ENCODE measurements around the gene HTR1D. TPM values are rescaled to one million over a fixed set of nuclear protein-coding genes. Genes with fewer than 3 reads are reported as not detected.

HTR1D gene
- total and polyA plus RNA-seq, 3 donors from 2014 or later, result 0.19 to 0.70 TPM; not detected in 1

DNA sequence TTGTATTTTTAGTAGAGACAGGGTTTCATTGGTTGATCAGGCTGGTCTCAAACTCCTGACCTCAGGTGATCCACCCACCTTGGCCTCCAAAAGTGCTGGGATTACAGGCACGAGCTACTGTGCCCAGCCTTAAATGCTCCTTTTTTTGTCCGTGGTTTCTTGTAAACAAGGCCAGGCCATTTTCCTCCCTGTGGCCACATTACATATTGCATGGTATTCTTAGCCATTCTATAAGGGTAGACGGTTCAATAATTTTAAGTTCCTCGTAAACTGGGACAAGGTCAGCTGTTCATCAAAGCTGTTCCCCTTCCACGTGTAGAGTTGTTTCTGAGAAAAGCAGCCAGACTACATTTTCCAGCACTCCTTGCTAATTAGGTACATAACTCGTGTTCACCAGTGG lies 38.4 kb downstream of the HTR1D start:
- no peaks in the 10 kb centered on the region for H3K27me3 ChIP-seq
- no peaks in the 10 kb centered on the region for H3K4me1 ChIP-seq
- TF ChIP-seq CTCF (IDR thresholded peaks at IDR 0.05), result peak; percentile 37 to 40 (median 38)
- no peak for TF ChIP-seq POLR2A (IDR thresholded peaks at IDR 0.05)
- intact Hi-C loops (cut with DNase I; ENCODE audit: low total_unique reads), result no loop called here
- no peak for DNase-seq
- no peak overlapping the region for H3K4me3 ChIP-seq
- H3K27ac ChIP-seq, result no peak overlapping the region
- H3K36me3 ChIP-seq (ENCODE audit: low read depth, missing control alignments), result no peaks in the 10 kb centered on the region
- no peaks in the 10 kb centered on the region for H3K9me3 ChIP-seq
- WGBS, 2 donors, result 69 to 70% methylated on average over 6 of the region's 6 CpGs

DNA sequence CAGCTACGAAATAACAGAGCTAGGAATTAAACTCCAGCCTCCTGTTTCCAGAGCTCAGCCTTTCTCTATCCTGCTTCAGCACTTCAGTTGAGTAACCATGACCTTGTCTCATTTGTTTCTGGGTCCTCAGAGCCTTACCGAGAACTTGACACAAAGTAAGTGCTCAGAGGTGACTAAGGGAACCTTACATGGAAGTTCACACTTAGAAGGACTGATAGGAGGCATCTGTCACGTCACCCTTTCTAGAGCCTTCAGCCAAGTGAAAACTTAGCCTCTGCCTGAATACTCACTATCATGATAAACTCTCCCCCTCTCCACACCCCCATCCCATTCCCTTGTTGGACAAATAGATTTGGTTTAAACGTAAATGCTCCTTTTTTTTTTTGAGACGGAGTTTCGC lies 38.9 kb downstream of the HTR1D start:
- intact Hi-C loops (cut with DNase I; ENCODE audit: low total_unique reads), result no loop called here
- DNase-seq, result no peak
- 66 to 71% methylated on average over 6 of the region's 6 CpGs for WGBS, 2 donors
- Histone ChIP-seq H3K4me3 (no peak overlapping the region), H3K36me3 (ENCODE audit: low read depth, missing control alignments) (no peaks in the 10 kb centered on the region), H3K4me1 (no peaks in the 10 kb centered on the region), H3K9me3 (no peaks in the 10 kb centered on the region), H3K27ac (no peak overlapping the region), H3K27me3 (no peaks in the 10 kb centered on the region)
- TF ChIP-seq POLR2A (IDR thresholded peaks at IDR 0.05), result no peak
- no peak for TF ChIP-seq CTCF (IDR thresholded peaks at IDR 0.05)

- no peaks in the 10 kb centered on the region for H3K9me3 ChIP-seq
- intact Hi-C loops (cut with DNase I; ENCODE audit: low total_unique reads), result no loop called here
- peak overlapping the region; percentile 51 to 63 for H3K4me3 ChIP-seq
- peak overlapping the region; percentile 66 to 84 for H3K27ac ChIP-seq
- no peaks in the 10 kb centered on the region for H3K36me3 ChIP-seq (ENCODE audit: low read depth, missing control alignments)
- peak; percentile 64 for DNase-seq
- WGBS, 2 donors, result 1% methylated on average over 12 to 56 of the region's 62 CpGs
- H3K4me1 ChIP-seq, result no peaks in the 10 kb centered on the region
- H3K27me3 ChIP-seq, result no peaks in the 10 kb centered on the region
- no peak for TF ChIP-seq POLR2A (IDR thresholded peaks at IDR 0.05)
- peak in 1 of 3 experiments; percentile 29 for TF ChIP-seq CTCF (IDR thresholded peaks at IDR 0.05)
Observed at GRCh38 chr1:23177438-23178380, 39.6 kb downstream of the HTR1D start.

DNA sequence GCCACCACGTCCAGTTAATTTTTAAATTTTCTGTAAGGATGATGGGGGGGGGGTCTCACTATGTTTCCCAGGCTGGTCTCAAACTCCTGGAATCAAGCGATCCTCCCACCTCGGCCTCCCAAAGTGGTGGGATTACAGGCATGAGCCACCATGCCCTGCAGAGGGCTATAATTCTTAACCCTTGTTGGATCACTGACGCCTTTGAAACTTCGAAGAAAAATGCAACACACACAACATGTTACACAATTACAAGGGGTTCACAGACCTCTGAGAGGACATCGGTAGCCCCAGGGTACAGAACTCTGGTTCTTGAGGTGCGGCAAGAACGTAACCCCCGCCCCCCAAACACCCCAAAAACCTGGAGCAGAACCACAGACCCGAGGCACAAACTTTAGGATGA lies 40.3 kb downstream of the HTR1D start:
- WGBS, 2 donors, result 29 to 32% methylated on average over 9 to 10 of the region's 10 CpGs
- Histone ChIP-seq H3K27ac (peak overlapping the region; percentile 66 to 84), H3K9me3 (no peaks in the 10 kb centered on the region), H3K36me3 (ENCODE audit: low read depth, missing control alignments) (no peaks in the 10 kb centered on the region), H3K4me1 (no peaks in the 10 kb centered on the region), H3K4me3 (peak overlapping the region; percentile 51 to 63), H3K27me3 (no peaks in the 10 kb centered on the region)
- intact Hi-C loops (cut with DNase I; ENCODE audit: low total_unique reads), result no loop called here
- TF ChIP-seq POLR2A (IDR thresholded peaks at IDR 0.05) (no peak), CTCF (IDR thresholded peaks at IDR 0.05) (no peak)
- DNase-seq, result no peak

Measured in testis (tissue), 3 donors.